H9 (cell line): ENCODE measurements around the gene TIAM1. TPM values are rescaled to one million over a fixed set of nuclear protein-coding genes. Genes with fewer than 3 reads are reported as not detected.

Source experiments
- DNase-seq: peaks from one replicate; pipeline ENCODE4 v3.0.0-alpha.2; 2017
- H2AFZ ChIP-seq: one replicate; pipeline ENCODE4 v1.6.1; 2013; ENCODE audit warnings: mild to moderate bottlenecking, low read length, control low read depth, moderate library complexity
- H2AK5ac ChIP-seq: 2 replicates; pipeline ENCODE4 v1.6.1; 2013; ENCODE audit warnings: low read length, control low read depth, mixed read lengths; ENCODE audit not compliant: insufficient read length
- H2BK120ac ChIP-seq: one replicate; pipeline ENCODE4 v1.6.1; 2013; ENCODE audit warnings: low read depth, mild to moderate bottlenecking, low read length, control low read depth, inconsistent platforms; ENCODE audit not compliant: poor library complexity, severe bottlenecking
- H2BK12ac ChIP-seq: 2 replicates; pipeline ENCODE4 v1.6.1; 2013; ENCODE audit warnings: low read length, control low read depth, mixed read lengths, low read depth; ENCODE audit not compliant: insufficient read length
- H2BK15ac ChIP-seq: 2 replicates; pipeline ENCODE4 v1.6.1; 2013; ENCODE audit warnings: low read depth, low read length, control low read depth
- H2BK20ac ChIP-seq: one replicate; pipeline ENCODE4 v1.6.1; 2013; ENCODE audit warnings: low read depth, mild to moderate bottlenecking, low read length, control low read depth, inconsistent platforms; ENCODE audit not compliant: poor library complexity, severe bottlenecking
- H2BK5ac ChIP-seq: 2 replicates; pipeline ENCODE4 v1.6.1; 2013; ENCODE audit warnings: low read length, control low read depth, mixed read lengths; ENCODE audit not compliant: insufficient read length
- H3K14ac ChIP-seq: 2 replicates; pipeline ENCODE4 v1.6.1; 2013; ENCODE audit warnings: low read length, control low read depth; ENCODE audit not compliant: insufficient read depth
- H3K18ac ChIP-seq: 2 replicates; pipeline ENCODE4 v1.6.1; 2013; ENCODE audit warnings: low read depth, mild to moderate bottlenecking, mixed read lengths, low read length, control low read depth; ENCODE audit not compliant: insufficient read length
- H3K23ac ChIP-seq: 2 replicates; pipeline ENCODE4 v1.6.1; 2013; ENCODE audit warnings: low read length, control low read depth, mixed read lengths, low read depth; ENCODE audit not compliant: insufficient read length
- H3K23me2 ChIP-seq: 2 replicates; pipeline ENCODE4 v1.6.1; 2013; ENCODE audit warnings: low read depth, mild to moderate bottlenecking, mixed read lengths, low read length, control low read depth; ENCODE audit not compliant: insufficient read length, poor library complexity, severe bottlenecking
- H3K27ac ChIP-seq: 2 replicates; pipeline ENCODE4 v1.5.1; 2013; ENCODE audit warnings: low read length, control low read depth, mixed read lengths, low read depth; ENCODE audit not compliant: insufficient read length
- H3K27me3 ChIP-seq: 2 replicates; pipeline ENCODE4 v1.6.1; 2013; ENCODE audit warnings: low read length, control low read depth, inconsistent platforms; ENCODE audit not compliant: insufficient read depth
- H3K4ac ChIP-seq: 2 replicates; pipeline ENCODE4 v1.6.1; 2013; ENCODE audit warnings: low read depth, mild to moderate bottlenecking, control low read depth, inconsistent platforms, low read length, moderate library complexity
- H3K4me1 ChIP-seq: 2 replicates; pipeline ENCODE4 v1.6.1; 2013; ENCODE audit warnings: low read length, control low read depth, inconsistent platforms; ENCODE audit not compliant: insufficient read depth
- H3K4me2 ChIP-seq: 2 replicates; pipeline ENCODE4 v1.6.1; 2013; ENCODE audit warnings: low read length, control low read depth, mixed read lengths; ENCODE audit not compliant: insufficient read length, insufficient read depth
- H3K56ac ChIP-seq: 2 replicates; pipeline ENCODE4 v1.6.1; 2013; ENCODE audit warnings: low read depth, mild to moderate bottlenecking, mixed read lengths, low read length, control low read depth; ENCODE audit not compliant: insufficient read length
- H3K79me1 ChIP-seq: 2 replicates; pipeline ENCODE4 v1.6.1; 2013; ENCODE audit warnings: low read depth, mild to moderate bottlenecking, moderate library complexity, low read length, control low read depth, inconsistent platforms; ENCODE audit not compliant: insufficient read depth, poor library complexity, severe bottlenecking
- H3K79me2 ChIP-seq: 2 replicates; pipeline ENCODE4 v1.6.1; 2013; ENCODE audit warnings: low read length, control low read depth, inconsistent platforms; ENCODE audit not compliant: insufficient read depth
- H3K9ac ChIP-seq: 2 replicates; pipeline ENCODE4 v1.6.1; 2013; ENCODE audit warnings: low read length, control low read depth, mixed read lengths; ENCODE audit not compliant: insufficient read length; ENCODE audit errors: extremely low read depth
- H3K9me3 ChIP-seq: one replicate; pipeline ENCODE4 v1.6.1; 2013; ENCODE audit warnings: low read depth, low read length, inconsistent platforms; ENCODE audit not compliant: control insufficient read depth
- H3T11ph ChIP-seq: one replicate; pipeline ENCODE4 v1.6.1; 2013; ENCODE audit warnings: mild to moderate bottlenecking, low read length, control low read depth, inconsistent platforms
- H4K20me1 ChIP-seq: one replicate; pipeline ENCODE4 v1.6.1; 2013; ENCODE audit not compliant: control insufficient read depth, insufficient read length, insufficient read depth
- H4K5ac ChIP-seq: 2 replicates; pipeline ENCODE4 v1.6.1; 2013; ENCODE audit warnings: low read depth, mild to moderate bottlenecking, mixed read lengths, low read length, control low read depth; ENCODE audit not compliant: insufficient read length
- H4K8ac ChIP-seq: replicated peaks from 2 replicates; pipeline ENCODE4 v1.6.1; 2013; ENCODE audit warnings: low read length, control low read depth, mixed read lengths, low read depth; ENCODE audit not compliant: insufficient read length
- H4K91ac ChIP-seq: 2 replicates; pipeline ENCODE4 v1.6.1; 2013; ENCODE audit warnings: low read depth, mild to moderate bottlenecking, moderate library complexity, mixed read lengths, low read length, control low read depth; ENCODE audit not compliant: insufficient read length
- H3K27ac Mint-ChIP-seq, 3 experiments: 2 replicates in 2 of 3; 3 replicates in 1 of 3; pipeline ENCODE4 v1.8.0; 2020 to 2021; ENCODE audit warnings: mixed read lengths in 3 of 3, mild to moderate bottlenecking in 1 of 3, moderate library complexity in 1 of 3
- H3K27me3 Mint-ChIP-seq: 2 replicates; pipeline ENCODE4 v1.8.0; 2021; ENCODE audit warnings: low read depth, mild to moderate bottlenecking, moderate library complexity, mixed read lengths
- H3K36me3 Mint-ChIP-seq, 3 experiments: 2 replicates in 2 of 3; 3 replicates in 1 of 3; pipeline ENCODE4 v1.8.0; 2020 to 2021; ENCODE audit warnings: low read depth in 3 of 3, mixed read lengths in 3 of 3; ENCODE audit not compliant: insufficient read depth in 1 of 3
- H3K4me1 Mint-ChIP-seq, 2 experiments: 2 replicates each; pipeline ENCODE4 v1.8.0; 2020; ENCODE audit warnings: mixed read lengths in 2 of 2
- H3K4me3 Mint-ChIP-seq, 2 experiments: 2 replicates in 1 of 2; 3 replicates in 1 of 2; pipeline ENCODE4 v1.8.0; 2020 to 2021; ENCODE audit warnings: mild to moderate bottlenecking in 2 of 2, mixed read lengths in 2 of 2, moderate library complexity in 1 of 2
- H3K9me3 Mint-ChIP-seq, 2 experiments: 2 replicates in 1 of 2; 3 replicates in 1 of 2; pipeline ENCODE4 v1.8.0; 2020; ENCODE audit warnings: mild to moderate bottlenecking in 2 of 2, mixed read lengths in 2 of 2, moderate library complexity in 1 of 2
- WGBS: extraction: QIAGEN DNeasy Blood & Tissue Kit; methylation state at CpG from one replicate; pipeline ENCODE4 v1.1.7; 2013; ENCODE audit warnings: missing lambda C conversion rate, low lambda C conversion rate, mixed read lengths; ENCODE audit not compliant: insufficient read length; ENCODE audit errors: extremely low coverage; 5-methylcytosine and 5-hydroxymethylcytosine counted together
- total RNA-seq: library from RNA; stranded (reverse); gene quantifications from 2 replicates; pipeline ENCODE4 v1.2.1, GENCODE V29; 2021
- TF ChIP-seq, protein P1 (sequence below): fragments of 200-600 bp; sonication (generic); conservative IDR thresholded peaks from 3 replicates; pipeline ENCODE4 v1.8.0; 2021; ENCODE audit warnings: antibody characterized with exemption, mild to moderate bottlenecking

Gene TIAM1
- total RNA-seq, 1 experiment from 2014 or later, result 23.1 TPM

DNA sequence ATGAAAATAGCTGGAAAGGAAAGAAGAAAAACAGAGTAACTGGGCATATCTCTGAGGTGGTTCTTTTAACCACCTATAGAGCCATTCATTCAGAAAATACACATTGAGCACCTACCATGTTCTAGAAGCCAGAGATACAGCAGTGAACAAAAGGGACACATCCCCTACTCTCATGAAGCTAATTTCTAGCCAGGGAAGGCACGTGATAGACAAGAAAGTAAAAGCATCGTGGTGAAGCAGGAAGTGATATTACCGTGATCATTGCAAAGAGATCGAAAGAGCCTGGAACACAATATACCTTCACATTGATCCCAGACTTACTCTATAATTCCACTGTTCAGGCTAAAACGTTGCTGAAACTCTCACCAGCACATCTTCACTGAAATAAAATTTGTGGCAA, 76.0 kb downstream of the TIAM1 start:
- Histone ChIP-seq H2BK12ac (no peak overlapping the region), H3K9ac (no peak overlapping the region), H4K5ac (no peak overlapping the region), H3T11ph (no peak overlapping the region), H2AK5ac (no peak overlapping the region), H3K14ac (no peak overlapping the region), H3K4me2 (no peak overlapping the region), H3K27me3 (no peaks in the 10 kb centered on the region), H4K8ac (no peak overlapping the region), H3K23ac (no peak overlapping the region), H3K56ac (no peak overlapping the region), H4K91ac (no peak overlapping the region), H2BK20ac (no peak overlapping the region), H4K20me1 (no peaks in the 10 kb centered on the region), H3K4ac (no peak overlapping the region), H2BK5ac (no peak overlapping the region), H3K27ac (no peak overlapping the region), H3K79me2 (no peaks in the 10 kb centered on the region), H2AFZ (no peak overlapping the region), H2BK15ac (no peak overlapping the region), H2BK120ac (no peak overlapping the region), H3K18ac (no peak overlapping the region), H3K9me3 (no peaks in the 10 kb centered on the region), H3K4me1 (no peaks in the 10 kb centered on the region), H3K23me2 (no peaks in the 10 kb centered on the region), H3K79me1 (no peaks in the 10 kb centered on the region)
- TF ChIP-seq, protein P1, sequence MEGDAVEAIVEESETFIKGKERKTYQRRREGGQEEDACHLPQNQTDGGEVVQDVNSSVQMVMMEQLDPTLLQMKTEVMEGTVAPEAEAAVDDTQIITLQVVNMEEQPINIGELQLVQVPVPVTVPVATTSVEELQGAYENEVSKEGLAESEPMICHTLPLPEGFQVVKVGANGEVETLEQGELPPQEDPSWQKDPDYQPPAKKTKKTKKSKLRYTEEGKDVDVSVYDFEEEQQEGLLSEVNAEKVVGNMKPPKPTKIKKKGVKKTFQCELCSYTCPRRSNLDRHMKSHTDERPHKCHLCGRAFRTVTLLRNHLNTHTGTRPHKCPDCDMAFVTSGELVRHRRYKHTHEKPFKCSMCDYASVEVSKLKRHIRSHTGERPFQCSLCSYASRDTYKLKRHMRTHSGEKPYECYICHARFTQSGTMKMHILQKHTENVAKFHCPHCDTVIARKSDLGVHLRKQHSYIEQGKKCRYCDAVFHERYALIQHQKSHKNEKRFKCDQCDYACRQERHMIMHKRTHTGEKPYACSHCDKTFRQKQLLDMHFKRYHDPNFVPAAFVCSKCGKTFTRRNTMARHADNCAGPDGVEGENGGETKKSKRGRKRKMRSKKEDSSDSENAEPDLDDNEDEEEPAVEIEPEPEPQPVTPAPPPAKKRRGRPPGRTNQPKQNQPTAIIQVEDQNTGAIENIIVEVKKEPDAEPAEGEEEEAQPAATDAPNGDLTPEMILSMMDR, result no peak
- H3K4me1 Mint-ChIP-seq, result peaks cover 0 to 9% of the 10 kb centered on the region in 2 experiments; a peak in 2 of 4 replicates
- H3K27me3 Mint-ChIP-seq, result no peaks in the 10 kb centered on the region; the same call in 1 of the 2 replicates
- no peak overlapping the region for H3K4me3 Mint-ChIP-seq
- no peak for DNase-seq
- H3K36me3 Mint-ChIP-seq, result peaks cover 0 to 3% (median 1%) of the 10 kb centered on the region in 3 experiments; a peak in 2 of 7 replicates
- H3K9me3 Mint-ChIP-seq, result no peaks in the 10 kb centered on the region
- WGBS, result no CpG with 5 or more reads among the region's 5 CpGs
- no peak overlapping the region for H3K27ac Mint-ChIP-seq
